ENCODE results near the gene TMEM51.

TMEM51 gene

GRCh38 chr1:15251857-15252835 is 98.6 kb downstream of the TMEM51 start:
- DNase-seq: no peak

GRCh38 chr1:15254559-15254958 is 101.0 kb downstream of the TMEM51 start:
- DNase-seq: no peak

GRCh38 chr1:15255582-15256149 is 102.1 kb downstream of the TMEM51 start:
- DNase-seq: no peak

GRCh38 chr1:15256584-15256983 is 103.0 kb downstream of the TMEM51 start:
- no peak for DNase-seq

GRCh38 chr1:15257309-15257708 is 103.8 kb downstream of the TMEM51 start:
- DNase-seq: no peak

GRCh38 chr1:15258833-15259621 is 105.5 kb downstream of the TMEM51 start:
- no peak for DNase-seq

GRCh38 chr1:15259622-15260007 is 106.1 kb downstream of the TMEM51 start:
- DNase-seq: no peak

GRCh38 chr1:15260418-15261154 is 107.0 kb downstream of the TMEM51 start:
- no peak for DNase-seq

- no peak for DNase-seq
Measured at GRCh38 chr1:15261155-15262002, 107.8 kb downstream of the TMEM51 start.

- no peak for DNase-seq
Measured at GRCh38 chr1:15262003-15262377, 108.4 kb downstream of the TMEM51 start.

- no peak for DNase-seq
Measured at GRCh38 chr1:15262706-15263105, 109.2 kb downstream of the TMEM51 start.

- DNase-seq: no peak
Measured at GRCh38 chr1:15264769-15265168, 111.2 kb downstream of the TMEM51 start.
